ENCODE measurements around the gene VSTM5. TPM values are rescaled to one million over a fixed set of nuclear protein-coding genes. Genes with fewer than 3 reads are reported as not detected.

Gene VSTM5
- total RNA-seq, 2 donors from 2014 or later: not detected

DNA sequence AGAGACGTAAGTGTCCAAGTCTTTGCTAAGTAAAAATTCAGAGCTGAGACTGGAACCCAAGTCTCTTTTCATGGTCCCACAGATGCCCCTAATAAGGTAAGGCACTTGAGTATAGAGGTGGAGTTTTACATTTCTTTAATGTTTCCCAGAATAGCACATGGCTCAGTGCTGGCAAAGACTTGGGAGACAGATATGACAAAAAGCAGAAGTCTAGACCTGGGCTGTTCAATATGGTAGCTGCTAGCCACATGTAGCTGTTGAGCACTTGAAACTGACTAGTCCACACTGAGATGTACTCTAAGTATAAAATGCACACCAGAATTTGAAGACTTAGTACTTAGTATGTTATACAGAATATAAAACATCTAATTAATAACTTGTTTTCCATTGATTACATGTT is 17.6 kb downstream of the VSTM5 start:
- H3K27ac ChIP-seq: no peak overlapping the region
- ATAC-seq (ENCODE audit: insufficient number of reproducible peaks, low FRiP score, low read depth) (no peak), DNase-seq (ENCODE audit: low spot score) (no peak)
- no peaks in the 10 kb centered on the region for H3K9me3 ChIP-seq
- H3K36me3 ChIP-seq: no peaks in the 10 kb centered on the region
- no peak overlapping the region for H3K4me3 ChIP-seq
- no peaks in the 10 kb centered on the region for H3K4me1 ChIP-seq (ENCODE audit: control insufficient read depth in 1 of 2, low read depth in 2 of 2)
- H3K27me3 ChIP-seq (replicated peaks; ENCODE audit: insufficient read depth): no peaks in the 10 kb centered on the region
- TF ChIP-seq, protein P1, sequence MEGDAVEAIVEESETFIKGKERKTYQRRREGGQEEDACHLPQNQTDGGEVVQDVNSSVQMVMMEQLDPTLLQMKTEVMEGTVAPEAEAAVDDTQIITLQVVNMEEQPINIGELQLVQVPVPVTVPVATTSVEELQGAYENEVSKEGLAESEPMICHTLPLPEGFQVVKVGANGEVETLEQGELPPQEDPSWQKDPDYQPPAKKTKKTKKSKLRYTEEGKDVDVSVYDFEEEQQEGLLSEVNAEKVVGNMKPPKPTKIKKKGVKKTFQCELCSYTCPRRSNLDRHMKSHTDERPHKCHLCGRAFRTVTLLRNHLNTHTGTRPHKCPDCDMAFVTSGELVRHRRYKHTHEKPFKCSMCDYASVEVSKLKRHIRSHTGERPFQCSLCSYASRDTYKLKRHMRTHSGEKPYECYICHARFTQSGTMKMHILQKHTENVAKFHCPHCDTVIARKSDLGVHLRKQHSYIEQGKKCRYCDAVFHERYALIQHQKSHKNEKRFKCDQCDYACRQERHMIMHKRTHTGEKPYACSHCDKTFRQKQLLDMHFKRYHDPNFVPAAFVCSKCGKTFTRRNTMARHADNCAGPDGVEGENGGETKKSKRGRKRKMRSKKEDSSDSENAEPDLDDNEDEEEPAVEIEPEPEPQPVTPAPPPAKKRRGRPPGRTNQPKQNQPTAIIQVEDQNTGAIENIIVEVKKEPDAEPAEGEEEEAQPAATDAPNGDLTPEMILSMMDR (IDR thresholded peaks at IDR 0.05): no peak

DNA sequence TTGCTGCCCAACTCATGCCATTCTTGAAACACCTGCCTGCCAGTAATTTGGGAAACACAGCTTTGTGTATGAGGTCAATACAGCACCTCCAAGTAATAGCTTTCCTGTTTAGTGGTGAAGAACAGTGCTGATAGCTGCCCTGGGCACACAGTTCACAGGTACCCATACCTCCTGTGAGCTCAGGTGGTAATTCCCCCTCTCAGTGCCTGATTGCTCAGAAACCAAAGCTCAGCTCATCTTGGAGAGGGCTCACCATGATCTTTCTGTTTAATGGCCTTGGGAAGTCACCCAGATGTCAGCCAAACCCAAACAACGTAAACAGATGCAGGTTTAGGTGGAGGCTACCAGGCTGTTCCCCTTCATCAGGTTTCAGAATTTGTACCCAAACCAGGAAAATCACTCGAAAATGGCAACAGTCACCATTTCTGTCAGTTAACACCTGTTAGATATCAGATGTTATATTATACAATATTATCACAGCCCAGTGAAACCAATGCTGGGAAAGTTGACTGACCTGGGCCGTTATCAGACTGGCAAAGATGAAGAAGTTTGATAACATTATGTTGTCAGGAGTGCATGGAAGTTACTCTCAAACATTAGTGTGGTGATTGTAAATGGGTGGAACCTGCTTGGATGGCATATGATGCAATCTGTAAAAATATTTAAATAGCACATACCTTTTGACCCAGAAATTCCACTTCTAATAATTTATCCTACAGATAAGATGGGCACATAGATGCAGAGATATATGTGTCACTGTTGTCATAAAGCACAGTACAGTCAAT is 18.9 kb downstream of the VSTM5 start:
- no peak overlapping the region for H3K27ac ChIP-seq
- H3K36me3 ChIP-seq: no peaks in the 10 kb centered on the region
- no peaks in the 10 kb centered on the region for H3K27me3 ChIP-seq (replicated peaks; ENCODE audit: insufficient read depth)
- TF ChIP-seq, protein P1 (IDR thresholded peaks at IDR 0.05): no peak
- no peak for ATAC-seq (ENCODE audit: insufficient number of reproducible peaks, low FRiP score, low read depth)
- DNase-seq (ENCODE audit: low spot score): no peak
- H3K9me3 ChIP-seq: no peaks in the 10 kb centered on the region
- no peak overlapping the region for H3K4me3 ChIP-seq
- H3K4me1 ChIP-seq (ENCODE audit: control insufficient read depth in 1 of 2, low read depth in 2 of 2): no peaks in the 10 kb centered on the region

DNA sequence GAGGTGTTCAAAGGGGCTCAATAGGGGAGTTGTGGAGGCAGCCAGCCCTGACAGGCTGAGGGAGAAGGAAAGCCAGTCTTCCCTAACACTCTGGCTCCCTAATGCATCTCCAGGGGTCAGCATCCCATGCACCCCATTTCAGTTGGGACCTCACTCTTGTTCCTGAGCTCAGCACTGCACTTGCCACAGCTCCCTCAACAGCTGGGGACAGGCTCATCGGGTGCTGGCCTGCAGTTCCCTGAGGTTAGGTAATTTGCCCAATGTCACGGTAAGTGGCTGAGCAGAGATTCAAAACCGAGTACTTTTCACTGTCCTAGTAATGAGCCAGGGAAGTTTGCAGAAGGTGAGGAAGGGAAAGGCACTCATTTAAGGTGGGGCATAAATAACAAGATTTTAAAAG is 20.8 kb downstream of the VSTM5 start:
- DNase-seq (ENCODE audit: low spot score): no peak
- Histone ChIP-seq H3K27ac (no peak overlapping the region), H3K9me3 (no peaks in the 10 kb centered on the region), H3K27me3 (replicated peaks; ENCODE audit: insufficient read depth) (no peaks in the 10 kb centered on the region), H3K4me3 (no peak overlapping the region), H3K4me1 (ENCODE audit: control insufficient read depth in 1 of 2, low read depth in 2 of 2) (no peaks in the 10 kb centered on the region), H3K36me3 (no peaks in the 10 kb centered on the region)
- TF ChIP-seq, protein P1 (IDR thresholded peaks at IDR 0.05): no peak
- ATAC-seq (ENCODE audit: insufficient number of reproducible peaks, low FRiP score, low read depth): no peak

DNA sequence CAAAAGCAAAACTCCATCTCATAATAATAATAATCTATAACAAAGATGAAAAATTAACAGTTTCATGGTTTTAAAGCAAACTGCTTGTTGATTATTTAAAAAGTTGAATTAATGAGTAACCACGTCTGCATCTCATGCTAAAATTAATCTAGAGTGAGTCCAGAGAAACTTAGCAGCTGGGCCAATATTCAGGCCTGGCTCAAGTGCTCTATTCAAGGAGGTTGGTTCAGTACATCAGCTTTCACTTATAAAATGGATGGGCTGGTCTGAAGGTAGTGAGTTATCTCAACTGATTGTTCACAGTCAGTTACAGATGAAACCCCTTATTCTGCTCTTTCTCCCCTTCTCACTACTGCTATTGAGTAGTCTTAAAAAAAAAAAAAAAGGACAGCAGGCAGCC is 23.1 kb downstream of the VSTM5 start:
- no peak overlapping the region for H3K27ac ChIP-seq
- no peaks in the 10 kb centered on the region for H3K36me3 ChIP-seq
- TF ChIP-seq, protein P1 (IDR thresholded peaks at IDR 0.05): no peak
- ATAC-seq (ENCODE audit: insufficient number of reproducible peaks, low FRiP score, low read depth) (no peak), DNase-seq (ENCODE audit: low spot score) (no peak)
- no peaks in the 10 kb centered on the region for H3K9me3 ChIP-seq
- no peaks in the 10 kb centered on the region for H3K4me1 ChIP-seq (ENCODE audit: control insufficient read depth in 1 of 2, low read depth in 2 of 2)
- no peak overlapping the region for H3K4me3 ChIP-seq
- H3K27me3 ChIP-seq (replicated peaks; ENCODE audit: insufficient read depth): no peaks in the 10 kb centered on the region

DNA sequence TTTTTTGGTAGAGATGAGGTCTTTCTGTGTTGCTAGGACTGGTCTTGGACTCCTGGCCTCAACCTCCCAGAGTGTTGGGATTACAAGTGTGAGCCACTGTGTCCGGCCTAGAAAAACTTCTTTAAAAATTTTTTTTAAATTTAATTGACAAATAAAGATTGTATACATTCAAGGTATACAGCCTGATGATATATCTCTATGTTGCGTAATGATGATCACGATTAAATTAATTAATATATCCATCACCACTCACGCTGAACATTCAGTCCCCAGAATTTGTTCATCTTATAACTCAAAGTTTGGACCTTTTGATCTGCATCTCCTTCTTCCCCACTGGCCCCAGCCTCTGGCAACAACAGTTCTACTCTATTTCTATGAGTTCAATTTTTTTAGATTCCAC is 27.2 kb downstream of the VSTM5 start:
- H3K36me3 ChIP-seq: no peaks in the 10 kb centered on the region
- no peak overlapping the region for H3K4me3 ChIP-seq
- H3K27ac ChIP-seq: no peak overlapping the region
- H3K9me3 ChIP-seq: no peaks in the 10 kb centered on the region
- ATAC-seq (ENCODE audit: insufficient number of reproducible peaks, low FRiP score, low read depth) (no peak), DNase-seq (ENCODE audit: low spot score) (no peak)
- H3K27me3 ChIP-seq (replicated peaks; ENCODE audit: insufficient read depth): no peaks in the 10 kb centered on the region
- TF ChIP-seq, protein P1 (IDR thresholded peaks at IDR 0.05): no peak
- H3K4me1 ChIP-seq (ENCODE audit: control insufficient read depth in 1 of 2, low read depth in 2 of 2): no peaks in the 10 kb centered on the region

All from thoracic aorta (tissue), 2 donors.